Activated T-cell treated with anti-CD3 and anti-CD28 coated beads, Interleukin-2, amount 50 U/mL, for 24 hours (primary cell): ENCODE measurements around the gene UBE2N.

ENCODE experiments used
- DNase-seq: peaks from one replicate; pipeline ENCODE4 v3.0.0-alpha.2; 2020
- H3K27ac Mint-ChIP-seq: 2 replicates; pipeline ENCODE4 v1.8.0; 2020; ENCODE audit warnings: mild to moderate bottlenecking, mixed read lengths
- H3K27me3 Mint-ChIP-seq: 2 replicates; pipeline ENCODE4 v1.8.0; 2020; ENCODE audit warnings: mixed read lengths
- H3K36me3 Mint-ChIP-seq: 2 replicates; pipeline ENCODE4 v1.8.0; 2020; ENCODE audit warnings: low read depth, mixed read lengths
- H3K4me1 Mint-ChIP-seq: 2 replicates; pipeline ENCODE4 v1.8.0; 2020; ENCODE audit warnings: low read depth, mixed read lengths
- H3K4me3 Mint-ChIP-seq: 2 replicates; pipeline ENCODE4 v1.8.0; 2020; ENCODE audit warnings: mild to moderate bottlenecking, moderate library complexity, mixed read lengths
- H3K9me3 Mint-ChIP-seq: 2 replicates; pipeline ENCODE4 v1.8.0; 2020; ENCODE audit warnings: mixed read lengths

The UBE2N gene, protein sequence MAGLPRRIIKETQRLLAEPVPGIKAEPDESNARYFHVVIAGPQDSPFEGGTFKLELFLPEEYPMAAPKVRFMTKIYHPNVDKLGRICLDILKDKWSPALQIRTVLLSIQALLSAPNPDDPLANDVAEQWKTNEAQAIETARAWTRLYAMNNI

DNA sequence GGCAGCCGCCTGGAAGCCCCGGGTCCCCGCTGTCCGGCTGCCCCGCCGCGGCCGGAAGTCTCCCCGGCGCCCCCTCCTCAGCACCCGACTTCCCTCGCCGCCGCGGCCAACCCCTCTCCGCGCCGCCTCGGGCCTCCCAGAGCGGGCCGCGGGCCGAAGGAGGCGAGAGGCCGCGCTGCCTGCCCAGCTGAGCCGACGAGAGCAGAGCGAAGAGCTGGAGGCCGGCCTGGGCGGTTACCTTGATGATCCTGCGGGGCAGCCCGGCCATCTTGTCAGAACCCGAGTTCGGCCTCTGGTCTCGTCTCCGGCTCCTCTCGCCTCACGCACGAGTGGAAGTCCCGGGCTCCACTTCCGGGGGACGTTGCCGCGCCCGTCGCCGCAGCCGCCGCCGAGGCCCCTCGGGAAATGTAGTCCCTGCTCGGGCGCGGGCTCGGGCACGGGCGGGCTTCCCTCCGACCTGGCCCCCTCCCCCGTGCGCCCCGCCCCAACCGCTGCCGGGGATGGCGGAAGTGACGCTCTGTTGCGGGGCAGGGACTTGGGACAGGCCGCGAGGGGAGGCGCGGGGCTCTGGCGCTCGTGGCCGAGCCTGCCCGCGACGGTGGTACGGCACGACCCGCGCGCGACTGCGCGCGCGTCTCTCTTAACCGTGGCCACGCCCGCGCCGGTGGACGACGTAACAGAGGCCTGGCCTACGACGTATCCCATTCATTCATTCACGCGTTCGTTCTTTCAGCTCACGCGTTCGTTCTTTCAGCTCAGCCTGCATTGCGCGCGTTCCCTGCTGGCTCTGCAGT lies at the start of gene UBE2N:
UBE2N (minus strand) TSS at position 331 of the 794 bp plus-strand sequence; CDS start at position 268, 63 bp downstream.
- Mint-ChIP-seq H3K27ac (peak within 1 kb of the TSS; percentile 99), H3K4me1 (peaks cover 50% of the 10 kb centered on the region), H3K4me3 (peak within 1 kb of the TSS; percentile 95), H3K36me3 (peaks cover 27% of the 10 kb centered on the region), H3K9me3 (no peaks in the 10 kb centered on the region), H3K27me3 (no peaks in the 10 kb centered on the region)
- peak; percentile 99 for DNase-seq

DNA sequence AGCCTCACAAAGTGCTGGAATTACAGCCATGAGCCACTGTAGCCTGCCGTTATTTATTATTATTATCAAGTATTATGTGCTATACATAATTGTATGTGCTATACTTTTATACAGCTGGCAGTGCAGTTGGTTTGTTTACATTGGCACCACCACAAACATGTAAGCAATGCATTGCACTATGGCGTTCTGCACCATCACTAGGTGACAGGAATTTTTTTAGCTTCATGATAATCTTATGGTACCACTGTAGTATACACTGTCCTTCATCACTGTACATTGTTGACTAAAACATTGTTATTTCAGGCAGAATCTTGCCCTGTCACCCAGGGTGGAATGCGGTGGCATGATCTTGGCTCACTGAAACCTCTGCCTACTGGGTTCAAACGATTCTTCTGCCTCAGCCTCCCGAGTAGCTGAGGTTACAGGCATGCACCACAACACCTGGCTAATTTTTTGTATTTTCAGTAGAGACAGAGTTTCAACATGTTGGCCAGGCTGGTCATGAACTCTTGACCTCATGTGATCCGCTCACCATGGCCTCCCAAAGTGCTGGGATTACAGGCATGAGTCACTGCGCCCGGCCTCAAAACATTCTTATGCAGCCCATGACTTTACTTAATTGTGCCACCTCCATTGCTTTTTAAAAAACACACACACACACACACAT lies 42.7 kb upstream of the UBE2N start:
- DNase-seq = no peak
- H3K4me1 Mint-ChIP-seq = peaks cover 2% of the 10 kb centered on the region
- H3K9me3 Mint-ChIP-seq = no peaks in the 10 kb centered on the region
- H3K27me3 Mint-ChIP-seq = no peaks in the 10 kb centered on the region
- peaks cover 53% of the 10 kb centered on the region for H3K36me3 Mint-ChIP-seq
- no peak overlapping the region for H3K4me3 Mint-ChIP-seq
- no peak overlapping the region for H3K27ac Mint-ChIP-seq

DNA sequence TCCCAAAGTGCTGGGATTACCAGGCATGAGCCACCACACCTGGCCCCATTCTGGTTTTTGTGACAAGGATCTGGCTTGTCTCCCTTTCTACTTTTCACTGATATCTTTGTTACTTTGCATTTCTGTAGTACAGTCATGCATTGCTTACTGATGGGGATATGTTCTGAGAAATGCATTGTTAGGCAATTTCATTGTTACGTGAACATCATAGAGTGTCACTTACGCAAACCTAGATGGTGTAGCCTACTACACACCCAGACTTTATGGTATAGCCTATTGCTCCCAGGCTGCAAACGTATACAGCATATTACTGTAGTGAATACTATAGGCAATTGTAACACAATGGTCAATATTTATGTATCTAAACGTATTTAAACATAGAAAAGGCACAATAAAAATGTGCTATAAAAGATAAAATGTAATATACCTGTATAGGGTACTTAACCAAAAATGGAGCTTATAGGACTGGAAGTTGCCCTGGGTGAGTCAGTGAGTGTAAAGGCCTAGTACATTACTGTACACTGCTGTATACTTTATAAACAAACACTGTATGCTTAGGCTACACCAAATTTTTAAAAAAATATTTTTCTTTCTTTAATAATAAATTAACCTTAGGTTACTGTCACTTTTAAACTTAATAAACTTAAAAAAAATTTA lies 41.5 kb upstream of the UBE2N start:
- Mint-ChIP-seq H3K4me1 (peaks cover 2% of the 10 kb centered on the region), H3K36me3 (peaks cover 53% of the 10 kb centered on the region), H3K4me3 (no peak overlapping the region), H3K27me3 (no peaks in the 10 kb centered on the region), H3K27ac (no peak overlapping the region), H3K9me3 (no peaks in the 10 kb centered on the region)
- no peak for DNase-seq

DNA sequence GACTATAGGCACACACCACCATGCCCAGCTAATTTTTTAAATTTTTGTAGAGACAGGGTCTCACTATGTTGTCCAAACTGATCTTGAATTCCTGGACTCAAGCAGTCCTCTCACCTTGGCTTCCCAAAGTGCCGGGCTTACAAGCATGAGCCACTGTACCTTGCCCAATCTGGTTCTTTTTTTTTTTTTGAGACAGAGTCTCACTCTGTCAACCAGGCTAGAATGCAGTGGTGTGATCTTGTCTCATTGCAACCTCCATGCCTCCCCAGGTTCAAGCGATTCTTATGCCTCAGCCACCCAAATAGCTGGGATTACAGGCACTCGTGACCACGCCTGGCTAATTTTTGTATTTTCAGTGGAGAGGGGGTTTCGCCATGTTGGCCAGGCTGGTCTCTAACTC lies 41.0 kb upstream of the UBE2N start:
- peaks cover 53% of the 10 kb centered on the region for H3K36me3 Mint-ChIP-seq
- no peak overlapping the region for H3K4me3 Mint-ChIP-seq
- no peak for DNase-seq
- H3K9me3 Mint-ChIP-seq = no peaks in the 10 kb centered on the region
- no peak overlapping the region for H3K27ac Mint-ChIP-seq
- H3K4me1 Mint-ChIP-seq = peaks cover 2% of the 10 kb centered on the region
- H3K27me3 Mint-ChIP-seq = no peaks in the 10 kb centered on the region

DNA sequence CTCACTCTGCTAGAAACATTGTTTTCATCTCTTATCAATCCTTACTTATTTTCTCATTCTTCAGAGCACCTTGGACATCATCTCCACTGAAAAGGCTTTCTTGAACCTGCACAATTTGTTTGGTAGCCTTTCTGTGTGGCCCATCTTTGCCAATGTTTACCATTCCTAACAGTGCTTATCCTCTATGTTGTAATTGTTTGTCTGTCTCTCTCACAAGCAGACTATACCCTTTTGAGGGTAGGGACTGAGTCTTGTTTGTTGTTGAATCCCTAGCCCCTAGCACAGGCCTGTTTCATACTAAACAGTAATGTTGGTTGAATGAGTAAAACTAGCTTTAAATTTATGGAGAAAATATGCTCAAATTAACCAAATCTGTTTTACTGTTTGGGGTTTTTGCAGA lies 34.8 kb upstream of the UBE2N start:
- H3K9me3 Mint-ChIP-seq = no peaks in the 10 kb centered on the region
- no peak overlapping the region for H3K27ac Mint-ChIP-seq
- no peaks in the 10 kb centered on the region for H3K27me3 Mint-ChIP-seq
- no peak for DNase-seq
- peaks cover 7% of the 10 kb centered on the region for H3K4me1 Mint-ChIP-seq
- no peak overlapping the region for H3K4me3 Mint-ChIP-seq
- peaks cover 67% of the 10 kb centered on the region for H3K36me3 Mint-ChIP-seq

DNA sequence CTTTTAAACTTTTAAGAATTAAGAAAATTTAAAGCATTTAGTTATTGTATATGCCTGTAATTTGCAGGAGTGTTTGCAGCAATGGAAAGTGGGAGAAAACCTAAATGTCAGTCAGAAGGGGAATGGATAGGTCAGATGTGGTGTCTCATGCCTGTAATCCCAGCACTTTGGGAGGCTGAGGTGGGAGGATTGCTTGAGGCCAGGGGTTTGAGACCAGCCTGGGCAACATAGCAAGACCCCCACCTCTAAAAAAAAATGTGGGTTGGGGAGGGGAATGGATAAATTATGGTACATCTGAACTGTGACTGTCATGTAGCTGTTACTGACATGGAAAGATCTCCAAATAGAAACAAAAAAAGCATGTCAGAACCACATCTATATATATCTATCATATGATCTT lies 27.6 kb upstream of the UBE2N start:
- no peak for DNase-seq
- Mint-ChIP-seq H3K36me3 (peaks cover 57% of the 10 kb centered on the region), H3K4me3 (peak overlapping the region; percentile 45), H3K27ac (no peak overlapping the region), H3K4me1 (peaks cover 34% of the 10 kb centered on the region), H3K9me3 (no peaks in the 10 kb centered on the region), H3K27me3 (no peaks in the 10 kb centered on the region)

DNA sequence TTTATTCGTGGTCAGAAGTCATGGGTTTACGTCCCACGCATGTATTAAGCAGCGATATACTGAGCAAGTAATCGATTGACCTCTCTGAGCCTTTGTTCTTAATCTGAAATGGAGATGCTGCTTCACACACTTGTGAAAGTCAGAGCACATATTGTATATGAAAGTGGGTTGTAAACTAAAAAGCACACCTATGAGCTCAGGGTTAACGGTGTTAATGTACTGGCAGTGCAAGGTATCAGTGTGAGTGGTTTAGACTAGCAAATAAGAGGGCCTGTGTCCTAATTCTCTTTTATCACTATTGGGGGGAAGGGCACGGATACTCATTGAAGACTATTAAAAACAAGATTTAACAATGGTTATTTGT lies 26.2 kb upstream of the UBE2N start:
- no peak for DNase-seq
- H3K27ac Mint-ChIP-seq = peak overlapping the region; percentile 96
- H3K4me3 Mint-ChIP-seq = peak overlapping the region; percentile 91
- peaks cover 46% of the 10 kb centered on the region for H3K36me3 Mint-ChIP-seq
- no peaks in the 10 kb centered on the region for H3K9me3 Mint-ChIP-seq
- peaks cover 34% of the 10 kb centered on the region for H3K4me1 Mint-ChIP-seq
- no peaks in the 10 kb centered on the region for H3K27me3 Mint-ChIP-seq

DNA sequence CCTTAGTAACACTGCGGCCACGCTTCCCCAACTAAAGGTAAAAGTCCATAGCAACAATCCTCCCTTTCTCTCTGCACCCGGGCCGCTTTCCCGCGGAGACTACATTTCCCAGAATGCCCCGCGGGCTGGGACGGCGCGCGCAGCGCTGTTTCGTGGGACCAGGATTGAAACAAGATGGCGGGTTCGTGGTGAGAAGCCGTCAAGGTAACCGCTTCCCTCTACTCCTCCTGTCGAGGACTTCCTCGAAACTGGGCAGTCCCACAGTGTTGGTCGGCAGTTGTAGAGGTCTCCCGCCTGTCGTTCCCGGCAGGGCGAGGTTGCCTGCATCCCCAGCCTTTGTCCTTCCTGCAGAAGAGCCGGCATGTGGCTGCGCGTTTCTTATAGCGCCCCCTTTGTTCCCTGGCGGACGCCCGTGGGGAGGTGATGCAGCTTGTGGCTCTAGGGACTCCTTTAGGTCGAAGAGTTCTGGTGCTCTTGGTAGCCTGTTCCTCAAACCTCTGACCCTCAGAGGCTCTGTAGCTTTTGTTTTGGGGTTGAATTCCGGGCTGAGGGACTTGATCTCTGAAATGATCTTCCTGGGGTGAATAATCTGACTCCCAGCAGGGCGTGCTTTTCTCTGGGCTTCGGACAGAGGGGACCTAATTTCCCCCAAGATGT lies 25.7 kb upstream of the UBE2N start, which contains the start of gene MRPL42:
MRPL42 (plus strand) TSS at position 164 of the 657 bp plus-strand sequence. CDS start 1,772 bp downstream, outside the sequence.
- Mint-ChIP-seq H3K27me3 (no peaks in the 10 kb centered on the region), H3K4me3 (peak within 1 kb of the TSS; percentile 91), H3K9me3 (no peaks in the 10 kb centered on the region), H3K27ac (peak within 1 kb of the TSS; percentile 96), H3K36me3 (peaks cover 42% of the 10 kb centered on the region), H3K4me1 (peaks cover 34% of the 10 kb centered on the region)
- DNase-seq = peak; percentile 96

DNA sequence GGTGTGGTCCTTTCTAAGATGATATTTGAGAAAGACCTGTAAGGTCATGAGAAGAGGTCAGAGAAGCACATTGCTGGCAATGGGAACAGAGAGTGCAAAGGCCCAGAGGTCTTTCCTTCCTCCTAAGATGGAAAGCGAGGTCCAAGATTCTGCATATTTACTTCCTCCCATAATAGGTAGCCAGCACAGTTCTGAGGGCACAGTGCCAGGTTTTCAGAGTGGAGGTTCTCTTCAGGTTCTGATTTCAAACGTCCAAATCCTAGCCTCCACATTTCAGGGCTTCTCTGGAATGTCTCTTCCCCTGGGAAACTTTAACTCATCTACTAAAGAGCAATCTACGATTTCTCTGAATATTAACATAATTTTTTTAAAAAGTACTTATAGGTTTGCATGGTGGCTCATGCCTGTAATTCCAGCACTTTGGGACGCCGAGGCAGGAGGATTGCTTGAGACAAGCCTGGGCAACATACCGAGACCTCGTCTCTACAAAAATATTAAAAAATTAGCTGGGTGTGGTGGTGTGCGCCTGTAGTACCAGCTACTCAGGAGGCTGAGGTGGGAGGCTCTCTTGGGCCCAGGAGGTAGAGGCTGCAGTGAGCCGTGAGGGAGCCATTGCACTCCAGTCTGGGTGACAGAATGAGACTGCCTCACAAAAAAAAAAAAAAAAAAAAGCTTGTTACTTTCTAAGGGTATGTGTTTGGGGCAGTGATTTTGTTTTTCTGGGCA lies 25.0 kb upstream of the UBE2N start:
- Mint-ChIP-seq H3K9me3 (no peaks in the 10 kb centered on the region), H3K27ac (peak overlapping the region; percentile 96), H3K4me3 (peak overlapping the region; percentile 91), H3K27me3 (no peaks in the 10 kb centered on the region), H3K4me1 (peaks cover 33% of the 10 kb centered on the region), H3K36me3 (peaks cover 36% of the 10 kb centered on the region)
- DNase-seq = no peak

DNA sequence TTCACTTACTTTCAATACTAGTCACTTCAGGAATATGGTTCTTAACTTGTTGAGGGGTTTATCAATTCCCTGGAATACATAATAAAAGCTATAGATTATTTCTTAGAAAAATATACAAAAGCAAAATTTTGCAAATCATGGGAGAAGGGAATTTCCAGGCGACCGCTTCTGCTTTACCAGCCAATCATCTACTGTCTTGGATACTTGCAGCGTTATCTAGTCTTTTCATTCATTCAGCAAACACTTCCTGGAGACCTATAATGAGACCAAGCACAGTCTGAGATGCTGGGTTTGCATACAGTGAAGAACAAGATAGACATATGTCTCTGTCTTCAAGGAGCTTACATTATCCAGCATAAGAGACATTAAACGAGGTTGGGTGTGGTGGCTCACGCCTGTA lies 24.1 kb upstream of the UBE2N start:
- no peak overlapping the region for H3K27ac Mint-ChIP-seq
- no peaks in the 10 kb centered on the region for H3K27me3 Mint-ChIP-seq
- H3K36me3 Mint-ChIP-seq = peaks cover 28% of the 10 kb centered on the region
- H3K9me3 Mint-ChIP-seq = no peaks in the 10 kb centered on the region
- no peak for DNase-seq
- H3K4me1 Mint-ChIP-seq = peaks cover 30% of the 10 kb centered on the region
- no peak overlapping the region for H3K4me3 Mint-ChIP-seq

DNA sequence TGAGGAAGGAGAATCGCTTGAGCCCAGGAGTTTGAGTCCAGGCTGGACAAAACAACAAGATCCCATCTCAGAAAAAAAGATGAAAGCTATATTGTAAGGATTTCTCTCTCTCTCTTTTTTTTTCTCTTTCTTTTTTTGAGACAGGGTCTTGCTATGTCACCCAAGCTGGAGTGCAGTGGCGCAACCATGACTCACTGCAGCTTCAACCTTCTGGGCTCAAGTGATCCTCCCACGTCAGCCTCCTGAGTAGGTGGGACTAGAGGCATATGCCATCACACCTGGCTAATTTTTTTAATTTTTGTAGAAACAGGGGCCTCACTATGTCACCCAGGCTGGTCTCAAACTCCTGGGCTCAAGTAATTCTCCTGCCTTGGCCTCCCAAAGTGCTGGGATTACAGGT lies 19.8 kb upstream of the UBE2N start:
- no peaks in the 10 kb centered on the region for H3K27me3 Mint-ChIP-seq
- no peaks in the 10 kb centered on the region for H3K4me1 Mint-ChIP-seq
- H3K36me3 Mint-ChIP-seq = no peaks in the 10 kb centered on the region
- no peak for DNase-seq
- no peak overlapping the region for H3K27ac Mint-ChIP-seq
- no peak overlapping the region for H3K4me3 Mint-ChIP-seq
- H3K9me3 Mint-ChIP-seq = no peaks in the 10 kb centered on the region

DNA sequence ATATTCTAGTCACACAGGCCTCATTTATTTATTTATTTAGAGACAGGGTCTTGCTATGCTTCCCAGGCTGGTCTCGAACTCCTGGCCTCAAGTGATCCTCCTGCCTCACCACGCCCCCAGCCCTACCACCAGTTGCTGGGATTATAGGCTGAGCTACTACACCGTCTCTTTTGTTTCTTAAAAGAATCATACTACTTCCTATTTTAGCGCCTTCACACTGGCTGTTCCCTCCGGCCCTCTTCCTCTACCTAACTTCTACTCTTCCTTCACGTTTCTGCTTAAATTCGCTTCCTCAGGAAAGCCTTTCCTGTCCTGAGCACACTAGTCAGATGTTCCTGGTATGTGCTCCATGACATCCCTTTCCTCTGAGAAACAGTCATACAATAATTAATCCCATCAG lies 19.2 kb upstream of the UBE2N start:
- Mint-ChIP-seq H3K9me3 (no peaks in the 10 kb centered on the region), H3K27me3 (no peaks in the 10 kb centered on the region), H3K27ac (no peak overlapping the region), H3K4me3 (no peak overlapping the region), H3K36me3 (no peaks in the 10 kb centered on the region), H3K4me1 (no peaks in the 10 kb centered on the region)
- DNase-seq = no peak

DNA sequence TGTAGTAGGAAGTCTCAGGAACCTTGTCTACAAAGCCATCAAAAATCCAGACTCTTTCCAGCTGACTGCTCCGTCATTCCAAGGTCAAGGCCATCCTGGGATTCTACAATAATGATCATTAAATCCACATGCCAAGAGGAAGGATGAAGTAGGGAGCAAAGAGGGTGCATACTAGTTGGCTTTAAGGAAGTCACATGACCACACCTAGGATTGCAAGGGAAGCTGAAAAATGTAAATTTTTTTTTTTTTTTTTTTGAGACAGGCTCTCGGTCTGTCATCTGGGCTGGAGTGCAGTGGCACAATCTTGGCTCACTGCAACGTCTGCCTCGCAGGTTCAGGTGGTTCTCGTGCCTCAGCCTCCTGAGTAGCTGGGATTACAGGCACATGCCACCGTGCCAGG lies 18.3 kb upstream of the UBE2N start:
- no peaks in the 10 kb centered on the region for H3K4me1 Mint-ChIP-seq
- no peaks in the 10 kb centered on the region for H3K27me3 Mint-ChIP-seq
- H3K27ac Mint-ChIP-seq = no peak overlapping the region
- H3K36me3 Mint-ChIP-seq = no peaks in the 10 kb centered on the region
- DNase-seq = no peak
- no peaks in the 10 kb centered on the region for H3K9me3 Mint-ChIP-seq
- H3K4me3 Mint-ChIP-seq = no peak overlapping the region

DNA sequence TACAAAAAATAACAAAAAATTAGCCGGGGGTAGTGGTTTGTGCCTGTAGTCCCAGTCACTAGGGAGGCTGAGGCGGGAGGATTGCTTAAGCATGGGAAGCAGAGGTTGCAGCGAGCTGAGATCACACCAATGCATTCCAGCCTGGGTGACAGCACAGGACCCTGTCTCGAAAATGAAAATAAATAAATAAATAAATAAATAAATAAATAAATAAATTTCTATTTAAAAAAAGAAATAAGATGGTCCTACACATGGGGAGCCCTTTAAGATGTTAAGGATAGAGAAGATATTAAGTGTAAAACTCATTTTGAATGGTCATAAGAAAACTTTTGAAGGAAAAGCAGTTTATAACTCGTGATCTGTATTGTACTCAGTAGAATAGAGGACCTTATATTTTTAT lies 17.4 kb upstream of the UBE2N start:
- H3K36me3 Mint-ChIP-seq = no peaks in the 10 kb centered on the region
- no peaks in the 10 kb centered on the region for H3K27me3 Mint-ChIP-seq
- no peaks in the 10 kb centered on the region for H3K9me3 Mint-ChIP-seq
- H3K4me3 Mint-ChIP-seq = no peak overlapping the region
- no peak overlapping the region for H3K27ac Mint-ChIP-seq
- no peak for DNase-seq
- no peaks in the 10 kb centered on the region for H3K4me1 Mint-ChIP-seq
